ENCODE data around the gene GTF2IRD2.
A peak's percentile ranks its signal among the peaks of the same experiment; 100 is the strongest.
"Not testable (repeated sequence)": the region's sequence is repeated elsewhere in the genome, so short reads cannot be mapped to it uniquely, and the experiment has no call there.

The GTF2IRD2 gene

DNA sequence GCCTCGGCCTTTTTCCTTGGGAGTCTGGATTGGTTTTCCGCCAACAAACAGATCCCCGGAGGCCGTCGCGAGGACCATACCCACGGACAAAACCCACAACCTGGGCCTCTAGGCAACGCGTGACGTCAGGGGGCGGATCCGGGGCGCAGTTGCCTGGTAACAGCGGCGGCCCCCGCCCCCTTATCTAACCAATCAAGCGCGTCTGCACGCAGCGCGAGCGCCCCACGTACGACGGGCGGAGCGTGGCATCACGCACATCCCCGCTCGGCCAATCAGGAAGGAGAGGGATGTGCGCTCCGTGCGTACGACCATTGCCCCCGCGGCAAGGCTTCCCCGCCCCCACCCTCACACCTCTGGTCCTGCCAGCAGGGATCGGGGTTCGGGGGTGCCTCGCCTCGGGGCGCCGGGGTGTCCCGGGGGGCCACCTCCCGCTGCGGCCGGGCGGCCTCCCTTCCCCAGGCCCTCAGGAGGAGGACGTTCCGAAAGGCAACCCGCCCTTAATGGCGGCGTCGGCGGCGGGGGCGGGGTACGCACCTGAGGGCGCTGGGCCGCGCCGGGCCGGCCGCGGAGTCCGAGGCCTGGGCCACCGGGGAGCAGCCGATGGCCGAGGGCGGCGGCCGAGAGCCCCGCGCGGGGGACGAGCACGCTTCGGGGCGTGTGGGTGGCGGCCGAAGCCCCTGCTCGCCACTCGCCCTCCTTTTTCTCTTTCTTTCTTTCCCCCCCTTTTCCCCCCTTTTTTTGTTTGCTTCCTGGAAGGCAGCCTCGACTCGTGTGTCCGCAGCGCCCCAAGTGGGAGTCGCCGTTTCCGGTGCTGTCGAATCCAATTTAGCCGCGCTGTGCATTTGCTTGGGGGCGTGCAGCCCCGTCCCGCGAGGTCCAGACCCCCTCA, at the start of gene GTF2IRD2:
GTF2IRD2 (minus strand) TSS at position 773 of the 889 bp plus-strand sequence. CDS start 15,227 bp downstream, outside the sequence.
- peak; percentile 73 for DNase-seq

GRCh38 chr7:74890158-74891123, 39.0 kb upstream of the GTF2IRD2 start:
- peak; percentile 93 for DNase-seq

GRCh38 chr7:74889518-74890129, 38.2 kb upstream of the GTF2IRD2 start:
- DNase-seq: peak; percentile 27

- DNase-seq: not testable (repeated sequence)
Observed at GRCh38 chr7:74885295-74885694, 33.9 kb upstream of the GTF2IRD2 start.

DNA sequence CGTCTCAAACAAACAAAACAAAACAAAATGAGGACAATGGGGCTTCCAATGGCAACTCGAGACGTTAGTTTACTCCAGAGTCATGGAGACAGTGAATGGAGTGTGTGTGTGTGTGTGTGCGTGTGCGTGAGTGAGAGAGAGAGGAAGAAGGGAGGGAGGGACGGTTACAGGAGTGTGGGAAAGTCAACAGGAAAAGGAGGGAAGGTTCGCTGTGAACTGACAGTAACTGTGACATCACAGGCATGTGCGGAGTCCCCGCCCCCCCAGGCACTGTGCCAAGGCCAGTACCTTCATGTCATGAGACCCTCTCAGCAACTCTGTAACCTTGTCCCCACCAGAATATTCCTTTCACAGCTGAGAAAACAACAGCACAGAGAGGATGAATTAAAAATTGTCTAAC, 30.7 kb upstream of the GTF2IRD2 start:
- DNase-seq: not testable (repeated sequence)

GRCh38 chr7:74874748-74875512, 23.5 kb upstream of the GTF2IRD2 start:
- peak; percentile 27 for DNase-seq

GRCh38 chr7:74874104-74874747, 22.8 kb upstream of the GTF2IRD2 start:
- DNase-seq: peak; percentile 31

DNA sequence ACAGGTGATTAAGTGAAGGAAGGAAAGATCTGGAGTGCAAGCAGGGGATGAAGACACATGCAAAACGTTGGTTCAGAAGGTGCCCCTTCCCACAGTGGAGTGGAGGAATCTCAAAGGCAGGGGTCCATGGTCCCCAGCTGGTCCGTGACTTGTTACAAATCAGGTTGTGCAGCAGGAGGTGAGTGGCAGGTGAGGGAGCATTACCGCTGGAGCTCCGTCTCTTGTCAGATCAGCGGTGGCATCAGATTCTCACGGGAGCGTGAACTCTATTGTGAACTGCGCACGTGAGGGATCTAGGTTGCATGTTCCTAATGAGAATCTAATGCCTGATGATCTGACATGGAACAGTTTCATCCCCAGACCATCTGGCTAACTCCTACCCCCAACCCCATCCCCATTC, 21.1 kb upstream of the GTF2IRD2 start:
- peak; percentile 39 for DNase-seq

GRCh38 chr7:74865777-74866176, 14.4 kb upstream of the GTF2IRD2 start:
- peak; percentile 38 for DNase-seq

GRCh38 chr7:74849853-74850252, 1.6 kb downstream of the GTF2IRD2 start:
- not testable (repeated sequence) for DNase-seq

GRCh38 chr7:74830411-74830810, 21.0 kb downstream of the GTF2IRD2 start:
- not testable (repeated sequence) for DNase-seq

DNA sequence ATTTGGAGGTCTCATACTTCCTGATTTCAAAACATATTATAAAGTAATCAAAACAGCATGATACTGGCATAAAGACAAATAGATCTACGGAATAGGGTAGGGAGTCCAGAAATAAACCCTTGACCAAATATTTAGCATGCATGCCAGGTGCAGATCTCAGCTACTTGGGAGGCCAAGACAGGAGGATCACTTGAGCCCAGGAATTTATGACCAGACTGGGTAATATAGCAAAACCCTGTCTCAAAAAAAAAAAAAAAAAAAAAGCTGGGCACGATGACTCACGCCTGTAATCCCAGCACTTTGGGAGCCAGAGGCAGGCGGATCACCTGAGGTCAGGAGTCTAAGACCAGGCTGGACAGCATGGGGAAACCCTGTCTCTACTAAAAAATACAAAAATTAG, 21.4 kb downstream of the GTF2IRD2 start:
- not testable (repeated sequence) for DNase-seq

GRCh38 chr7:74821259-74821658, 30.1 kb downstream of the GTF2IRD2 start:
- not testable (repeated sequence) for DNase-seq

DNA sequence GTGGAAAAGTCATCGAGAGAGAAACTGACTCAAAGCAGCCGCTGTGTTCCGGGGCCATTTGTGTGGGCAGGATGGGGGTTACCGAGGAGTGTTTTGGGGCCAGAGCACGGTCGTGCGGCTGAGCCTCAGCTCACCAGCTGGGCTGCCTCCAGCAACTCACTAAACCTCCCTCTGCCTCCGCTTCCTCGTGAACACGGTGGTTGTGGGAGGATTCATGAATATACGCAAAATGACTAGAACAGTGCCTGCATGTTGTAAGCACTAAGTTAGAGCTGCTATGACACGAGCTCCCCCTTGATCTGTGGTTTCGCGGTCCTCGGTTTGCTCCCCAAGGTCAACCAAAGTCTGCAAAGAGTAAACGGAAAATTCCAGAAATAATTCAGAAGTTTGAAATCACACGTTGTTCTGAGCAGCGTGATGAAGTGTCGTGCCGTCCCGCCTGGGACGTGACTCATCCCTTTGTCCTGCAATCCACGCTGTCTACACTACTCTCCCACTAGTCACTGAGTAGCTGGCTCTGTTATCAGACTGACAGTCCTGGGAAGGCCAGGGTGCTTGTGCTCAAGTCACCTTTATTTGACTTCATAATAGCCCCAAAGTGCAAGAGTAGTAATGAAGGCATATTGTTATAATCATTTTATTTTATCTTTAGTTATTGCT, 31.1 kb downstream of the GTF2IRD2 start:
- not testable (repeated sequence) for DNase-seq

DNA sequence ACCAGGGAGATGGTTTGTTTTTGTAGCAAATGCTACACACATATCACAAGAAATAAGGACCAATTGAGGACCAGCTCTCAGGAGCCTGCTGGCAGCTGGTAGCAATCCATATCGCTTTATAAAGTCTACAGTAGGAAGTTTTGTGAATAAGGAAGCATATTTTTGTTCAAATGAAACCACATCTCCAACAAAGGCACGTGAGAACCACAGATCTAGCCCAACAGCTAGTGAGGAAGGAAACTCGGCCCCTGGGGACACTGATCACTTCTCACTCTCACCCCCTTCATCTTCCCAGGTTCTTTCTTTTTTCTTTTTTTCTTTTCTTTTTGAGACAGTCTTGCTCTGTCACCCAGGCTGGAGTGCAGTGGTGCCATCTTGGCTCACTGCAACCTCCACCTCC, 35.5 kb downstream of the GTF2IRD2 start:
- not testable (repeated sequence) for DNase-seq

- DNase-seq: peak; percentile 53
Observed at GRCh38 chr7:74798644-74799043, 52.8 kb downstream of the GTF2IRD2 start.

GRCh38 chr7:74797848-74798622, 53.4 kb downstream of the GTF2IRD2 start:
- not testable (repeated sequence) for DNase-seq

GRCh38 chr7:74789200-74789736, 62.1 kb downstream of the GTF2IRD2 start:
- DNase-seq: not testable (repeated sequence)

DNA sequence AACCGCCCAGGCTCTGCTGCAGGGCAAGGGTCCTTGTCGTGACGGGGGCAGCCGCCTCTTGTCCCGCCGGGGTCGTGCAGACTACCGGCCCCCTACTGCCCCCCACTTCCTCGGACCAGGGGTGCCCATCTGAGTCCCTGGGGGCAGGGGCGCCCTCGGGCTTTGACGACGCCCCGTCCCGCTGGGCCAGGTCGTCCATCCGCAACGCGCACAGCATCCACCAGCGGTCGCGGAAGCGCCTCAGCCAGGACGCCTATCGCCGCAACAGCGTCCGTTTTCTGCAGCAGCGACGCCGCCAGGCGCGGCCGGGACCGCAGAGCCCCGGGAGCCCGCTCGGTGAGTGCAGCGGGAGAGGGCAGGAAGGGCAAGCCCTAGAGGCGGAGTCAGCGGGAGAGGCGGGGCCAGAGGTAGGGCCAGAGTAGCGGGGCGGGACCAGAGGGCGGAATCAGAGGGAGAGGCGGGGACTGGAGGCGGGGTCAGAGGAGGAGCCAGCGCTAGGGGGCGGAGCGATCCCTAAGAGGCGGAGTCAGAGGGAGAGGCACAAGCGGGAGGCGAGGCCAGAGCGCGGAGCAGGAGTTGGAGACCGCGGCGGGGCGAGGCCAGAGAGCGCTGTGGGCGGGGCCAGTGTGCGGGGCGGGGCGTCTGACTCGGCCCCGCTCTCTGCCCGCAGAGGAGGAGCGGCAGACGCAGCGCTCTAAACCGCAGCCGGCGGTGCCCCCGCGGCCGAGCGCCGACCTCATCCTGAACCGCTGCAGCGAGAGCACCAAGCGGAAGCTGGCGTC, 62.8 kb downstream of the GTF2IRD2 start:
- peak; percentile 93 for DNase-seq
